SW480 (cell line): Measurements from ENCODE around the gene GOLPH3.

Source experiments
- DNase-seq: peaks from one replicate; pipeline ENCODE4 v3.0.0-alpha.2; 2016; ENCODE audit warnings: low spot score

GOLPH3 gene

GRCh38 chr5:32170303-32171151 is 3.6 kb downstream of the GOLPH3 start:
- no peak for DNase-seq

DNA sequence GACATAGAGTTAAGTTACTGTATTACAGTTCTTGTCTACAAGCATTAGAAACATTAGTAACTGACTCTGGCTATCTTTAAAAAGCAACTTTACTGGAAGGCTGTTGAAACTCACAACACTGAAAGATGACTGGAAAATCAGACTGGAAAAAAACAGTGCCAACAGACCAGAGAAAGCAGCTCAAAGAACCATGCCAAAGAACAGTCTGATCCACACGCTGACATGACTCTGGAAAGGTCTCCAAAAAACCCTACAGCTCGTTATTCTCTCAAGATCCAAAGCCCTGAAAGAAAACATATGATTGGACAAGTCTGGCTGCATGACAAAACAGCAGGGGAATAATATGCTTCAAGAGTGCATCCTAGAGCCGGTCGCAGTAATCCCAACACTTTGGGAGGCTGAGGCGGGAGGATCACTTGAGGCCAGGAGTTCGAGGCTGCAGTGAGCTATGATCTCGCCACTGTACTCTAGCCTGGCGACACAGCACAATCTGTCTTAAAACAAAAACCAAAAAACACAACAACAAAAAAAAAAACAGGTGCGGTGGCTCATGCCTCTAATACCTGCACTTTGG is 5.6 kb downstream of the GOLPH3 start:
- DNase-seq, result no peak

DNA sequence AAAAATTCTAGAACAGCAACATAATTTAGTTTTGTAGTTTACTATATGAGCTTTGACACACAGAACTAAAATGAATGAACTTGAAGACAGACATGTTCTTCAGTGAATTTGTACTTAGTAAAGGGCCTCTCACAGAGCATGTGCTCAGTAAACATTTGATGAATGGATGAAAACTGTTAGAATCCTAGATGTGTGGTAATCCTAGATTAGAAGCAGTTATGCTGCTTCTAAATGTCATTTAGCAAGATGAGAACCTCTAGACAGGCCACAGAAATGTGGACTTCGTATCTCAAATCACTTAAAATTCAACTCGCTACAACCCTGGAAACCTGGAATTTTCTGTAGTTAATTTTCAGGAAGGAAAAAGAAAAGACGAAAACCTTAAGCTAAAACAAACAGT is 8.5 kb downstream of the GOLPH3 start:
- DNase-seq, result no peak

- DNase-seq, result no peak
Observed at GRCh38 chr5:32163785-32164184, 10.3 kb downstream of the GOLPH3 start.

GRCh38 chr5:32163053-32163452 is 11.1 kb downstream of the GOLPH3 start:
- no peak for DNase-seq

- DNase-seq, result no peak
Observed at GRCh38 chr5:32160228-32160627, 13.9 kb downstream of the GOLPH3 start.

- DNase-seq, result no peak
Observed at GRCh38 chr5:32159328-32160072, 14.6 kb downstream of the GOLPH3 start.

- DNase-seq, result no peak
Observed at GRCh38 chr5:32158679-32158975, 15.5 kb downstream of the GOLPH3 start.

DNA sequence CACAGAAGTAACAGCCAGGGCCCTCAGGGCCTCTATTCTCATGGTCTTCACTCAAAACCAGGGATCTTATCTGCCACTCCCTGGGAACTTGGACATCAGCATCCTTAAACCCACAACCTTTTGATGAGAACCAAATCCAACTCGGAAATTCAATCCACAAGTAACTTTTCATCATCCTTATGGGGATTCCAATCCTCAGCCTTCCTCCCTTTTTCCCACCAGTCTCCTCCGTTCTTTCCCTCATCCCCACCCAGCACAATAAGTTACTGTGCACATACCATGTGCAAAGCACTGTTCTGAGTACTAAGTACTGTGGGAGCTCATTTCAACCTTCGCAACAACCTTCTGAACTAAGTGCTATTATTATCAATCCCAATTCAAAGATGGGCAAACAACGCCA is 17.0 kb downstream of the GOLPH3 start:
- DNase-seq, result no peak

- no peak for DNase-seq
Observed at GRCh38 chr5:32156635-32157034, 17.5 kb downstream of the GOLPH3 start.

DNA sequence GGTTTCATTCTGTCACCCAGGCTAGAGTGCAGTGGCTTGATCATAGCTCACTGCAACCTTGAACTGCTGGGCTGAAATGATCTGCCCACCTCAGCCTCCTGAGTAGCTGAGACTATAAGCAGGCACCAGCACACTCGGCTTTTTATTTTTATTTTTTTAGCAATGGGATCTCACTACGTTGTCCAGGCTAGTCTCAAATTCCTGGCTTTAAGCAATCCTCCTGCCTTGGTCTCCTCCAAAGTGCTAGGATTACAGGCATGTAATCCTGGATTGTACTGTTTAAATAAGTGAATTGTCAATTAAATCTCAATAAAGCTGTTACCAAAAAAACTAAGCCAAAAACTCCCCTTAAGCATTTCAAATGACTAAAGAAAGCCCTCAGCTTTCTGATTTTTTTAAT is 18.9 kb downstream of the GOLPH3 start:
- no peak for DNase-seq

DNA sequence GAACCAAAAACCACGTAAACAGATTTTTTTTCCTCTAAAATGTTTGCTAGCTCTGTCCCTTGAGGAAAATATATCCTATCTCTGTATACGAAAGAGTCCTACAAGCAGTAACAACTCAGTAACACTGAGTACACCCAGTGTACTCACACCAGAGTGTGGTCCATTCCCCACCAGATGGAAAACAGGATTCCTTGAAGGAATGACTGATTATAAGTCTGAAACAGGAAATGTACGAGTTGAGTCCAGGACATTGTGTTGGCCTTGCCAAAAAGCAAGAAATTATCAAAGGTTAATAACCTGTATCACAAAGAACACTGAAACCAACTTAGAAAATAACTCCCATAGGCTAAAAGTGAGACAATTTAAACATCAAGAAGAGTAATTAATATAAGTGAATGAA is 20.4 kb downstream of the GOLPH3 start:
- DNase-seq, result no peak

DNA sequence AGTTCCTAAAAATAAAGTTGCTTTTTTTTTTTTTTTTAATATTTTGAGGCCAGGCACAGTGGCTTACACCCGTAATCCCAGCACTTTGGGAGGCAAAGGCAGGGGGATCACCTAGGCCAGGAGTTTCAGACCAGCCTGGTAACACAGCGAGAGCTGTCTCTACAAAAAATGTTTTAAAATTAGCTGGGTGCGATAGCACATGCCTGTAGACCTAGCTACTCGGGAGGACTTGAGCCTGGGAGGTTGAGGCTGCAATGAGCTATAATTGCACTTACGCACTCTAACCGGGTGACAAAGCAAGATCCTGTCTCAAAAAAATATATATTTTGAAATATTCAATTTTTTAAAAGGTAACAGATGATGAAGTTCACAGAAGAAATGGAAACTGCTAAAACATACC is 22.9 kb downstream of the GOLPH3 start:
- DNase-seq, result no peak

DNA sequence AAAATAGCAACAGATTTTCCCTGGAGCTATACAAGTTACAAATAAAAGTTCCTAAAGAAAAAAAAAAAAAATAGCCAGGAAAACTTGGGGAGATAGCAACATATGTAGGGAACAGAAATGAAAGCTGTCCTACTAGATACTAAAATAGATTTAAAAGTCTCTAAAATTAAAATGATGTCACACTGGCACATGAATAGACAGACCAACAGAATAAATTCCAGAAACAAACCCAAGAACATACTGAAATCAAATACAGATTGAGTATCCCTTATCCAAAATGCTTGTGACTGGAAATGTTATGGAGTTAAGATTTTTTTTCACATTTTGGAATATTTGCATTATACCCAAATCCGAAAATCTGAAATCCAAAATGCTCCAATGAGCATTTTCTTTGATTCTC is 23.8 kb downstream of the GOLPH3 start:
- DNase-seq, result no peak

DNA sequence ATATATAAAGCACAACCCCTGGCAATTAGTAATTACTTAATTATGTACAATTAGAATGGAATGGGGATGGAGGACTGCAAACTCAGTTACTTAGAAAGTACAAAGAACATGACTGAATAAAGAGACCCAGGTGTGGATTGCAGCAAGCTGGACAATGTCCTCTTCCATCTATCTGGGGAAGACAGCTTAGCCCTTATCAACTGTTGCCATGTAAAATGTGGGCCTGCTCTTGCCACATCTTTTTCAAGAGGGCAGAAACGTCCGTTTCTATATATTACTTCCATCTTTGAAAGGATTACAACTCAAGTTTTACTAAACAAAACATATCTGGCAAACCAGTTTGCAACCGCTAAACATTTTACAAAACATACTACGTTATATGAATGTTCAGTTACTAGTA is 26.2 kb downstream of the GOLPH3 start:
- DNase-seq, result no peak

- no peak for DNase-seq
Observed at GRCh38 chr5:32147236-32147635, 26.9 kb downstream of the GOLPH3 start.

- DNase-seq, result no peak
Observed at GRCh38 chr5:32145378-32145777, 28.7 kb downstream of the GOLPH3 start.

GRCh38 chr5:32144378-32145207 is 29.5 kb downstream of the GOLPH3 start:
- DNase-seq, result no peak

DNA sequence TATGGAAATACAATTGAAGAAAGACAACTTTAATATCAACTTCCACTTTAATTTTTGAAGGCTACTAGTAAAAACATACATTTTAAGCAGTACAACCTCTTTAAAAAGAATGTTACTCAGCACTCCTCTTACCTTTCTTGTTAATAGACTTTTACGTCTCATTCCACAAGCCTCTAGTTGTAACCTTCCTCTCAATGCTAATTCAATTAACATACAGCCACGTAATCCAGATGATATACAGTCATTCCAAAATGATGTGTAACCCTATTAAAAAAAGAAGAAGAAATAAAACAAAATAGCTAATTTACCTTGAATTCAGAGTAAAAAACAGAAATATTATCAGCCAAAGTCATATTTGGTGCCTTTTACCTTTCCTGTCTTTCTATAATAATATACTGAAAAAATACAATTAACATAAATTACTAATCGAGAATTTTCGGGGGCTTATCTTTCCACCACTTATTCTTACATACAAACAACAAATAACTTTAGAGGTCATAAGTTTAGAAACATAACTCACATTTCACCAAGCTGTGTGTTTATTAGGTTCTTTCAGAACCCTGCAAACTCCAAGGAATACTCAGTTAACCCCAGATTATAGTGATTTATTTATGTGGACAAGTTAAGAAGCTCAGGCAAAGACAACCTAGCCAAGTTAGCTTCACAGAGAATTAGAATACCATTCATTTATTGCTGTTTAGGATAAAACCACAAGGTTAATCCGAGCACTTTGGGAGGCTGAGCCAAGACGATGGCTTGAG is 30.3 kb downstream of the GOLPH3 start:
- DNase-seq, result no peak

DNA sequence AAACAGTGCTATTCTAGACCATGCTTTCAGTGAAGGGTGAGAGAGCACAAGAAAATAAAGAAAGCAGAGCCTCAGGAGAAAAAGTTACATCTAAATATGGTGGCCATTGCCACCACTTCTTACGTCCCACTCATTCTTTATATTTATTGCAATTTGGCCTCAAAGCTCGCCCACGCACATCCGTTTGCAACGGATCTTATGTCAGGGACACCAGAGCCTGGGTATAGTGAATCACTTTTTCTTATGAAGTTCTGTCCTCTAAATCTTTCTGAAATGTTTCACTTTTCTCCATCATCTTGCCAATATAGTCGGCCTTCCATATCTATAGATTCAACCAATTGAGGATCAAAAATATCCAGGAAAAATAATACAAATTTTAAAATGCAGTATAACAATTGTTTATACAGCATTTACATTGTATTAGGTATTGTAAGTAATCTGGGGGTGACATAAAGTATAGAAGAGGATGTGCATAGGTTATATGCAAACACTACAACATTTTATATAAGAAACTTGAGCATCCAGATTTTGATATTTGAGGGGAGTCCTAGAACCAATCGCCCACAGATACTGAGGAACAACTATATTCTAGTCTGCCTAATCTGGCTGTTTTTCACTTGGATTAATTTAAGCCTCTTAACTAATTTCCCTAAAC is 35.2 kb downstream of the GOLPH3 start:
- DNase-seq, result no peak

- DNase-seq, result no peak
Observed at GRCh38 chr5:32136342-32136741, 37.8 kb downstream of the GOLPH3 start.
